NCI-H1417 (cell line): ENCODE results near the gene SOX2.
A peak's percentile ranks its signal among the peaks of the same experiment; 100 is the strongest.

Experiments used
- DNase-seq, 3 experiments: peaks; one replicate each; lab custom pipeline; 2025; lab: John Stamatoyannopoulos, UW

SOX2 gene

GRCh38 chr3:181704421-181705085 is 7.2 kb upstream of the SOX2 start:
- no peak for DNase-seq

GRCh38 chr3:181705086-181705480 is 6.6 kb upstream of the SOX2 start:
- DNase-seq: no peak

GRCh38 chr3:181707980-181708379 is 3.7 kb upstream of the SOX2 start:
- peak in 1 of 3 experiments; percentile 40 for DNase-seq

- peak; percentile 77 to 94 (median 78) for DNase-seq
Measured at GRCh38 chr3:181709537-181710279, 2.0 kb upstream of the SOX2 start.

GRCh38 chr3:181710345-181711291 is 1.1 kb upstream of the SOX2 start:
- peak in 2 of 3 experiments; percentile 87 to 90 for DNase-seq

GRCh38 chr3:181712226-181712552 is 464 bp downstream of the SOX2 start:
- DNase-seq: no peak

- peak; percentile 40 to 91 (median 89) for DNase-seq
Measured at GRCh38 chr3:181712553-181713279, 991 bp downstream of the SOX2 start.

- peak in 1 of 3 experiments; percentile 78 for DNase-seq
Measured at GRCh38 chr3:181713280-181713647, 1.5 kb downstream of the SOX2 start.

- DNase-seq: peak in 2 of 3 experiments; percentile 44 to 71
Measured at GRCh38 chr3:181713676-181714612, 2.2 kb downstream of the SOX2 start.

GRCh38 chr3:181715571-181716340 is 4.0 kb downstream of the SOX2 start:
- peak in 2 of 3 experiments; percentile 62 to 79 for DNase-seq

GRCh38 chr3:181716966-181717365 is 5.2 kb downstream of the SOX2 start:
- peak in 2 of 3 experiments; percentile 34 to 56 for DNase-seq

GRCh38 chr3:181717549-181718171 is 5.9 kb downstream of the SOX2 start:
- peak in 1 of 3 experiments; percentile 53 for DNase-seq

GRCh38 chr3:181718369-181718768 is 6.6 kb downstream of the SOX2 start:
- DNase-seq: no peak

- DNase-seq: no peak
Measured at GRCh38 chr3:181718987-181719911, 7.5 kb downstream of the SOX2 start.

GRCh38 chr3:181719991-181720680 is 8.4 kb downstream of the SOX2 start:
- DNase-seq: no peak

- DNase-seq: no peak
Measured at GRCh38 chr3:181721046-181721875, 9.5 kb downstream of the SOX2 start.

GRCh38 chr3:181722156-181722555 is 10.4 kb downstream of the SOX2 start:
- DNase-seq: peak in 2 of 3 experiments; percentile 61 to 86
